Adrenal gland (tissue), 12 donors: ENCODE measurements around the gene ZNF445. TPM values are rescaled to one million over a fixed set of nuclear protein-coding genes. Genes with fewer than 3 reads are reported as not detected.
"Not testable (repeated sequence)": the region's sequence is repeated elsewhere in the genome, so short reads cannot be mapped to it uniquely, and the experiment has no call there.

Source experiments
- DNase-seq, 7 donors: peaks; one replicate each; pipeline ENCODE4 v3.0.0-alpha.2; 2019 to 2020
- H3K27ac ChIP-seq, 5 donors: fragments of 200-600 bp; sonication (generic) in 4 of 5; 1 replicate in 3 of 5; 2 replicates in 2 of 5; pipeline versions ENCODE4 v1.5.1 to v1.8.0; 2016 to 2020; ENCODE audit warnings: mild to moderate bottlenecking in 1 of 5
- H3K27me3 ChIP-seq: fragments of 200-600 bp; 2 replicates; pipeline ENCODE4 v1.8.0; 2021
- H3K36me3 ChIP-seq, 2 donors: fragments of 200-600 bp; replicated peaks in 1 of 2; 1 replicate in 1 of 2; 2 replicates in 1 of 2; pipeline versions ENCODE4 v1.5.1 to v1.8.0; 2018 to 2022
- H3K4me1 ChIP-seq, 2 donors: fragments of 200-600 bp; replicated peaks in 1 of 2; 1 replicate in 1 of 2; 2 replicates in 1 of 2; pipeline versions ENCODE4 v1.5.1 to v1.8.0; 2018 to 2021
- H3K4me3 ChIP-seq, 4 donors: fragments of 200-600 bp; sonication (generic) in 3 of 4; one replicate each; pipeline ENCODE4 v1.5.1; 2016 to 2018
- H3K9me3 ChIP-seq, 3 donors: fragments of 200-600 bp; sonication (generic) in 1 of 3; replicated peaks in 1 of 3; 1 replicate in 2 of 3; 2 replicates in 1 of 3; pipeline versions ENCODE4 v1.5.1 to v1.8.0; 2016 to 2021
- CTCF ChIP-seq, 6 experiments: fragments of 450-650 bp in 4 of 6; fragments of 200-600 bp in 2 of 6; sonication (generic) in 1 of 6; IDR thresholded peaks; 1 replicate in 5 of 6; 2 replicates in 1 of 6; pipeline versions ENCODE4 v1.5.1 to v1.8.0; 2016 to 2021; ENCODE audit warnings: antibody characterized with exemption in 6 of 6, mild to moderate bottlenecking in 2 of 6, moderate library complexity in 1 of 6
- POLR2A ChIP-seq, 2 donors: fragments of 450-650 bp; IDR thresholded peaks; one replicate each; pipeline ENCODE4 v1.6.1; 2017; ENCODE audit warnings: antibody characterized with exemption in 2 of 2, mild to moderate bottlenecking in 2 of 2, moderate library complexity in 1 of 2
- WGBS, 4 donors: extraction: QIAGEN DNeasy Blood & Tissue Kit in 2 of 4; methylation state at CpG; one replicate each; pipeline versions ENCODE4 v1.1.5 to v1.1.7; 2013 to 2017; 5-methylcytosine and 5-hydroxymethylcytosine counted together
- intact Hi-C, 2 donors: fragments of 100-400 bp; cut with DNase I; formaldehyde crosslinking; loops; one replicate each; pipeline versions ENCODE4 v1.14.1 to v1.15.0; 2022 to 2023
- polyA plus RNA-seq, 3 donors: library from polyadenylated mRNA; stranded (reverse); fragments of 200-250 nt in 2 of 3; fragments of 350-450 nt in 1 of 3; fragmentation: Illumina TruSeq in 1 of 3; extraction: RNeasy Lipid Tissue Mini Kit (QIAGEN cat#74804) in 1 of 3; gene quantifications; one replicate each; pipeline ENCODE4 v1.2.3, GENCODE V29; 2013 to 2014
- total RNA-seq, 9 donors: library from RNA; depleted of rRNA in 4 of 9; stranded (reverse); fragments of >200 nt in 4 of 9; fragments of 120-200 nt in 1 of 9; fragmentation: NEBNext Ultra II Directional in 1 of 9; extraction: Animal tissue kit (Norgen Biotek cat#: 25700) in 1 of 9; gene quantifications; one replicate each; pipeline versions ENCODE4 v1.1.0 to v1.2.4, GENCODE V29; 2013 to 2023
- donor health status: healthy with polysubstance abuse.
- donor health status: Bipolar disorder and iron deficiency.
- donor health status: DM: yes; HTN: yes; CAD: no.
- donor health status: DM: no; HTN: no; CAD: no.
- donor health status: DM: no; HTN: no; CAD: no.
- donor health status: DM: yes; HTN: yes; CAD: no.

ZNF445 gene
- total and polyA plus RNA-seq, 12 donors, result 2.6 to 21.1 (median 8.1) TPM

DNA sequence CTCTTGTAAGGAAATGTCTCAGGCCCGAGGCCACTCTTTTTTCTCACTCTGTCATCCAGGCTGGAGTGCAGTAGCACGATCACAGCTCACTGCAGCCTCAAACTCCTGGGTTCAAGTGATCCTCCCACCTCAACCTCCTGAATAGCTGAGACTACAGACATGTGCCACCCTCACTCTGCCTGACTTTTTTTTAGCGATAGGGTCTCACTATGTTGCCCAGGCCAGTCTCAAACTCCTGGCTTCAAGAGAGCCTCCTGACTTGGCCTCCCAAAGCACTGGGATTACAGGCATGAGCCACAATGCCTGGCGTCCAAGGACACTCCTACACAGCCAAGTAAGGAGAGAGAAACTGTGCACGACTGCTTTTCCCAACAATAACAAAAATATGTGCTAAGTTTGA lies 7.6 kb downstream of the ZNF445 start:
- Histone ChIP-seq H3K36me3 (peaks cover 0 to 3% of the 10 kb centered on the region in 2 donors), H3K27me3 (no peaks in the 10 kb centered on the region), H3K4me3 (no peak overlapping the region), H3K4me1 (peaks cover 0 to 5% of the 10 kb centered on the region in 2 donors), H3K9me3 (no peaks in the 10 kb centered on the region), H3K27ac (no peak overlapping the region)
- 70 to 76% (median 74%) methylated on average over 5 of the region's 5 CpGs for WGBS, 4 donors
- intact Hi-C loops, result loop anchor here in 1 of 2 donors (10.0 kb wide), 1 partner anchor 145 kb away; no protein-coding TSS in a partner anchor
- TF ChIP-seq POLR2A (IDR thresholded peaks at IDR 0.05) (no peak), CTCF (IDR thresholded peaks at IDR 0.05) (no peak)
- no peak for DNase-seq

GRCh38 chr3:44468572-44469520 lies 8.6 kb downstream of the ZNF445 start:
- peaks cover 0 to 3% of the 10 kb centered on the region in 2 donors for H3K36me3 ChIP-seq
- WGBS, 4 donors, result 61 to 74% (median 68%) methylated on average over 9 to 10 of the region's 10 CpGs
- intact Hi-C loops, result no loop called here
- no peak overlapping the region for H3K27ac ChIP-seq
- no peaks in the 10 kb centered on the region for H3K27me3 ChIP-seq
- no peak overlapping the region for H3K4me3 ChIP-seq
- TF ChIP-seq CTCF (IDR thresholded peaks at IDR 0.05), result no peak
- no peak for TF ChIP-seq POLR2A (IDR thresholded peaks at IDR 0.05)
- peak in 5 of 7 donors; percentile 22 to 42 (median 24) for DNase-seq
- peaks cover 0 to 5% of the 10 kb centered on the region in 2 donors for H3K4me1 ChIP-seq
- no peaks in the 10 kb centered on the region for H3K9me3 ChIP-seq

- intact Hi-C loops, H3K9me3 ChIP-seq, DNase-seq, H3K27me3 ChIP-seq, H3K27ac ChIP-seq, H3K4me3 ChIP-seq, H3K36me3 ChIP-seq, H3K4me1 ChIP-seq: not testable (repeated sequence)
- 86 to 98% (median 93%) methylated on average over 2 of the region's 2 CpGs for WGBS, 4 donors
Measured at GRCh38 chr3:44468099-44468537, 9.4 kb downstream of the ZNF445 start.

DNA sequence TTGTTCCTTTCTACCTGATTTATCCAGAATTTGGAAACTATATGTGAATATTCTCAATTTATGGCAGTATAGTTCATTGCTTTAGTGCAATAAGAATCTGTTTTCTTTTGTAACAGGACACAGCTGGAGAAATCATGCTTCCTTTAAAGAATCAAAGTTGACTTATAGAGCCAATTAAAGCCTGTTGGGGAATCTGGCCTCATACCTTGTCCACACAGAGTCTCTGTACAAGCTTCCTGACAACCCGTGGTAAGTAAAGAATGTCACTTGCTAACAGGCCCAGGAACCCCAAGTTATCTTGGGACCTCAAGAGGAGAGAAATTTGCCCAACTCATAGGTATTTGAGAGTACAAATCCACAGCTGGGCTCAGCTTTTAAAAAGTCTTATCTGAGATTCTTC lies 10.2 kb downstream of the ZNF445 start:
- WGBS, 4 donors, result 53 to 91% (median 67%) methylated on average over 1 of the region's 1 CpG
- Histone ChIP-seq H3K36me3 (peaks cover 0 to 13% of the 10 kb centered on the region in 2 donors), H3K4me1 (peaks cover 0 to 5% of the 10 kb centered on the region in 2 donors), H3K9me3 (no peaks in the 10 kb centered on the region), H3K27me3 (no peaks in the 10 kb centered on the region), H3K27ac (no peak overlapping the region), H3K4me3 (no peak overlapping the region)
- TF ChIP-seq CTCF (IDR thresholded peaks at IDR 0.05), result no peak
- intact Hi-C loops, result no loop called here
- DNase-seq, result no peak

GRCh38 chr3:44464920-44465319 lies 12.6 kb downstream of the ZNF445 start:
- H3K9me3 ChIP-seq, DNase-seq, intact Hi-C loops, H3K27me3 ChIP-seq, H3K27ac ChIP-seq, H3K4me3 ChIP-seq, H3K4me1 ChIP-seq: not testable (repeated sequence)
- H3K36me3 ChIP-seq, result peaks cover 0 to 12% of the 10 kb centered on the region in 2 donors
- WGBS, 4 donors, result 97 to 98% (median 97%) methylated on average over 6 to 7 of the region's 7 CpGs
